ENCODE results near the gene SCNN1G. TPM values are rescaled to one million over a fixed set of nuclear protein-coding genes. Genes with fewer than 3 reads are reported as not detected.

The SCNN1G gene
- total and polyA plus RNA-seq, 9 of the 15 experiments (the other 6 are each of a cell fraction or from before 2014, with no cell fraction given) = not detected

GRCh38 chr16:23148166-23148512 lies 34.4 kb upstream of the SCNN1G start:
- H4K20me1 ChIP-seq (replicated peaks; ENCODE audit: control insufficient read depth, insufficient read depth, low read length) = no peaks in the 10 kb centered on the region; the same call in 1 of the 2 replicates
- intact Hi-C loops (cut with micrococcal nuclease) (no loop called here), in situ Hi-C loops (cut with MboI) (no loop called here)
- TF ChIP-seq ZNF274 (IDR thresholded peaks at IDR 0.05; ENCODE audit: borderline replicate concordance, low read depth, low read length) (no peak), RCOR1 (IDR thresholded peaks at IDR 0.05; ENCODE audit: borderline replicate concordance in 1 of 2, low read depth in 2 of 2, low read length in 2 of 2) (peak in 1 of 2 experiments; percentile 26; a peak in 1 of 4 replicates), HDAC2 (IDR thresholded peaks at IDR 0.05) (peak; percentile 60; the same call in 1 of the 2 replicates), CBX3 (IDR thresholded peaks at IDR 0.05; ENCODE audit: borderline replicate concordance in 1 of 2, low read length in 2 of 2) (0 out of 3 replicates have a peak, but pooled peaks of 1 of the 2 experiments have one; percentile 45), BCOR (IDR thresholded peaks at IDR 0.05) (peak; percentile 85), ZFP36 (IDR thresholded peaks at IDR 0.05; ENCODE audit: low read depth, low read length, partially characterized antibody) (peak; percentile 34), ZNF24 (IDR thresholded peaks at IDR 0.05) (peak; percentile 97), KDM1A (IDR thresholded peaks at IDR 0.05) (peak; percentile 28 to 42; a peak in 2 of 4 replicates), ZFP1 (CRISPR knock-in tag; IDR thresholded peaks at IDR 0.05) (no peak), RBM25 (IDR thresholded peaks at IDR 0.05; ENCODE audit: low read depth, low read length, severe bottlenecking) (peak; percentile 68)
- peak overlapping the region; percentile 80 for H2AFZ ChIP-seq (ENCODE audit: low read depth, low read length)
- no peak overlapping the region for H3K27ac ChIP-seq (ENCODE audit: extremely low read depth, low read depth, low read length)
- peaks cover 8 to 20% of the 10 kb centered on the region in 2 experiments; a peak in 4 of 5 replicates for H3K4me1 ChIP-seq (replicated peaks in 1 of 2; ENCODE audit: control insufficient read depth in 2 of 2, insufficient read depth in 2 of 2, low read length in 2 of 2)
- H3K4me2 ChIP-seq (ENCODE audit: insufficient read depth, low read length) = peak overlapping the region; percentile 89
- peak overlapping the region; percentile 40 to 95 for H3K9ac ChIP-seq (ENCODE audit: insufficient read depth in 1 of 2, low read depth in 2 of 2, low read length in 2 of 2)
- FAIRE-seq (no peak), ATAC-seq (no peak), DNase-seq (ENCODE audit: extremely low read depth in 1 of 4, low spot score in 3 of 4) (no peak)
- H3K79me2 ChIP-seq (ENCODE audit: control insufficient read depth, insufficient read depth, low read length) = peaks cover 16% of the 10 kb centered on the region
- no TSS peak for BruUV-seq (replicated peaks)
- H3K9me1 ChIP-seq (ENCODE audit: control insufficient read depth, insufficient read depth, low read length) = no peaks in the 10 kb centered on the region
- ChIA-PET POLR2A (no interaction called here), CTCF (ENCODE audit: low intra/inter-chr PET ratio) (no interaction called here)
- H3K27me3 ChIP-seq (ENCODE audit: control insufficient read depth in 2 of 2, insufficient read depth in 2 of 2, low read length in 2 of 2) = peaks cover 0 to 6% of the 10 kb centered on the region in 2 experiments; a peak in 3 of 5 replicates
- no peaks in the 10 kb centered on the region for H3K9me3 ChIP-seq (replicated peaks; ENCODE audit: control insufficient read depth, insufficient read depth, low read depth, low read length)
- H3K4me3 ChIP-seq = peak overlapping the region; percentile 46
- 32% methylated on average over 7 of the region's 7 CpGs for WGBS (ENCODE audit: insufficient coverage, low coverage, missing lambda C conversion rate)
- H3K36me3 ChIP-seq (ENCODE audit: control insufficient read depth, insufficient read depth, low read length) = no peaks in the 10 kb centered on the region
